Endodermal cell (in vitro differentiated cells): Measurements from ENCODE around the gene APCDD1L. TPM values are rescaled to one million over a fixed set of nuclear protein-coding genes. Genes with fewer than 3 reads are reported as not detected.
A peak's percentile ranks its signal among the peaks of the same experiment; 100 is the strongest.

ENCODE experiments used
- DNase-seq: peaks from one replicate; pipeline ENCODE4 v3.0.0-alpha.2; 2017
- H3K27ac ChIP-seq: 2 replicates; pipeline ENCODE4 v1.5.1; 2013; ENCODE audit warnings: mild to moderate bottlenecking, low read depth, low read length, moderate library complexity
- H3K27me3 ChIP-seq: 2 replicates; pipeline ENCODE4 v1.6.1; 2013; ENCODE audit warnings: mild to moderate bottlenecking, low read length, moderate library complexity; ENCODE audit not compliant: insufficient read depth, control insufficient read depth, poor library complexity, severe bottlenecking
- H3K36me3 ChIP-seq: 2 replicates; pipeline ENCODE4 v1.7.0; 2013; ENCODE audit warnings: mild to moderate bottlenecking, low read length, moderate library complexity; ENCODE audit not compliant: control insufficient read depth, insufficient read depth
- H3K4me1 ChIP-seq: one replicate; pipeline ENCODE4 v1.7.0; 2013; ENCODE audit warnings: low read length; ENCODE audit not compliant: control insufficient read depth, insufficient read depth
- H3K4me3 ChIP-seq: 2 replicates; pipeline ENCODE4 v1.5.1; 2013; ENCODE audit warnings: mild to moderate bottlenecking, low read length, moderate library complexity
- H3K9ac ChIP-seq: 2 replicates; pipeline ENCODE4 v1.6.1; 2013; ENCODE audit warnings: mild to moderate bottlenecking, low read length, moderate library complexity; ENCODE audit not compliant: poor library complexity, severe bottlenecking; ENCODE audit errors: extremely low read depth
- H3K9me3 ChIP-seq: 2 replicates; pipeline ENCODE4 v1.6.1; 2013; ENCODE audit warnings: mild to moderate bottlenecking, low read length, moderate library complexity; ENCODE audit not compliant: control insufficient read depth
- H3K27ac Mint-ChIP-seq: 2 replicates; pipeline ENCODE4 v1.8.0; 2020; ENCODE audit warnings: mixed read lengths
- H3K27me3 Mint-ChIP-seq: 2 replicates; pipeline ENCODE4 v1.8.0; 2021; ENCODE audit warnings: mild to moderate bottlenecking, mixed read lengths; ENCODE audit not compliant: insufficient read depth
- H3K36me3 Mint-ChIP-seq: 2 replicates; pipeline ENCODE4 v1.8.0; 2020; ENCODE audit warnings: low read depth, mixed read lengths
- H3K4me1 Mint-ChIP-seq: 2 replicates; pipeline ENCODE4 v1.8.0; 2020; ENCODE audit warnings: mixed read lengths
- H3K4me3 Mint-ChIP-seq: 2 replicates; pipeline ENCODE4 v1.8.0; 2020; ENCODE audit warnings: mild to moderate bottlenecking, moderate library complexity, mixed read lengths
- H3K9me3 Mint-ChIP-seq: 2 replicates; pipeline ENCODE4 v1.8.0; 2020; ENCODE audit warnings: mild to moderate bottlenecking, mixed read lengths
- CTCF ChIP-seq: fragments of 200-600 bp; sonication (generic); conservative IDR thresholded peaks from 2 replicates; pipeline ENCODE4 v1.5.0; 2021; ENCODE audit warnings: antibody characterized with exemption, mild to moderate bottlenecking
- WGBS, 2 experiments: methylation state at CpG; one replicate each; pipeline versions ENCODE4 v1.1.5 to v1.1.7; 2013; ENCODE audit warnings: missing lambda C conversion rate in 2 of 2, mixed read lengths in 1 of 2; ENCODE audit not compliant: insufficient coverage in 1 of 2, insufficient read length in 1 of 2; 5-methylcytosine and 5-hydroxymethylcytosine counted together
- long read RNA-seq, 4 experiments: library from polyadenylated mRNA in 2 of 4; library from RNA in 1 of 4; library from capped mRNA in 1 of 4; stranded (forward) in 3 of 4; unstranded in 1 of 4; transcript quantifications; one replicate each; pipeline ENCODE4 v2.0.0, GENCODE V29; 2020 to 2021; ENCODE audit warnings: inconsistent platforms in 1 of 4
- polyA plus RNA-seq, 2 experiments: library from polyadenylated mRNA; stranded (reverse); fragments of 50-300 nt; gene quantifications; one replicate each; pipeline ENCODE4 v1.2.3, GENCODE V29; 2013
- total RNA-seq, 2 donors: library from RNA; stranded (reverse); fragmentation: NEBNext Ultra II Directional in 1 of 2; extraction: Animal tissue kit (Norgen Biotek cat#: 25700) in 1 of 2; gene quantifications; 2 replicates in 1 of 2; 3 replicates in 1 of 2; pipeline ENCODE4 v1.2.1, GENCODE V29; 2021

Gene APCDD1L
- total RNA-seq, result 1 to 10 TPM; 6.4 TPM
- polyA plus RNA-seq (2013, experiment 1 of 2), result 0.78 TPM
- polyA plus RNA-seq (2013, experiment 2 of 2), result 1.1 TPM
- long read RNA-seq, experiment 1, partial matches to known transcripts, result 5 of 6 reads
- long read RNA-seq, experiment 1, other reads (novel, unspliced or antisense), result 1 of 6 reads
- long read RNA-seq, experiment 2, transcript APCDD1L-201 (4 exons, 3,426 nt), result major isoform, 24 of 33 reads
- long read RNA-seq, experiment 2, partial matches to known transcripts, result 2 of 33 reads
- long read RNA-seq, experiment 2, other reads (novel, unspliced or antisense), result 7 of 33 reads
- long read RNA-seq, experiment 3, transcript APCDD1L-201 (4 exons, 3,426 nt), result major isoform, 9 of 18 reads
- long read RNA-seq, experiment 3, partial matches to known transcripts, result 0 of 18 reads
- long read RNA-seq, experiment 3, other reads (novel, unspliced or antisense), result 9 of 18 reads
- long read RNA-seq, experiment 4, partial matches to known transcripts, result 0 of 1 reads
- long read RNA-seq, experiment 4, other reads (novel, unspliced or antisense), result 1 of 1 reads

- H3K36me3 Mint-ChIP-seq, result no peaks in the 10 kb centered on the region
- Histone ChIP-seq H3K4me1 (peaks cover 3% of the 10 kb centered on the region), H3K4me3 (peak within 1 kb of the TSS; percentile 73), H3K36me3 (no peaks in the 10 kb centered on the region), H3K27me3 (peaks cover 47% of the 10 kb centered on the region), H3K27ac (no peak within 1 kb of the TSS), H3K9ac (no peak within 1 kb of the TSS), H3K9me3 (no peaks in the 10 kb centered on the region)
- H3K27ac Mint-ChIP-seq, result peak within 1 kb of the TSS; percentile 48
- no peak for TF ChIP-seq CTCF
- peaks cover 54% of the 10 kb centered on the region for H3K27me3 Mint-ChIP-seq
- peak; percentile 84 for DNase-seq
- H3K4me1 Mint-ChIP-seq, result peaks cover 35% of the 10 kb centered on the region
- WGBS, 2 experiments, result 33 to 48% methylated on average over 13 to 26 of the region's 28 CpGs
- peak within 1 kb of the TSS; percentile 65 for H3K4me3 Mint-ChIP-seq
- no peaks in the 10 kb centered on the region for H3K9me3 Mint-ChIP-seq
Observed at GRCh38 chr20:58515233-58516212, at the start of gene APCDD1L. Gene APCDD1L, minus strand, starts transcription at chr20:58515399. Its CDS starts 692 bp downstream, at chr20:58514707.

GRCh38 chr20:58559368-58559729 lies 44.1 kb upstream of the APCDD1L start:
- H3K4me1 Mint-ChIP-seq, result peaks cover 3% of the 10 kb centered on the region
- H3K9me3 ChIP-seq, result no peaks in the 10 kb centered on the region
- H3K36me3 Mint-ChIP-seq, result peaks cover 5% of the 10 kb centered on the region
- TF ChIP-seq CTCF, result no peak
- H3K9ac ChIP-seq, result no peak overlapping the region
- DNase-seq, result no peak
- H3K4me1 ChIP-seq, result no peaks in the 10 kb centered on the region
- H3K27me3 Mint-ChIP-seq, result peaks cover 16% of the 10 kb centered on the region
- H3K36me3 ChIP-seq, result no peaks in the 10 kb centered on the region
- WGBS, 2 experiments, result 90 to 95% methylated on average over 4 to 7 of the region's 7 CpGs
- no peak overlapping the region for H3K4me3 ChIP-seq
- peaks cover 6% of the 10 kb centered on the region for H3K9me3 Mint-ChIP-seq
- H3K27me3 ChIP-seq, result no peaks in the 10 kb centered on the region
- no peak overlapping the region for H3K27ac Mint-ChIP-seq
- no peak overlapping the region for H3K27ac ChIP-seq
- no peak overlapping the region for H3K4me3 Mint-ChIP-seq
